ENCODE data around the gene NDUFS2. TPM values are rescaled to one million over a fixed set of nuclear protein-coding genes. Genes with fewer than 3 reads are reported as not detected.
A peak's percentile ranks its signal among the peaks of the same experiment; 100 is the strongest.

The NDUFS2 gene
- total and polyA plus RNA-seq, 9 of the 15 experiments (the other 6 are each of a cell fraction or from before 2014, with no cell fraction given), result 70.0 to 176 (median 141) TPM

DNA sequence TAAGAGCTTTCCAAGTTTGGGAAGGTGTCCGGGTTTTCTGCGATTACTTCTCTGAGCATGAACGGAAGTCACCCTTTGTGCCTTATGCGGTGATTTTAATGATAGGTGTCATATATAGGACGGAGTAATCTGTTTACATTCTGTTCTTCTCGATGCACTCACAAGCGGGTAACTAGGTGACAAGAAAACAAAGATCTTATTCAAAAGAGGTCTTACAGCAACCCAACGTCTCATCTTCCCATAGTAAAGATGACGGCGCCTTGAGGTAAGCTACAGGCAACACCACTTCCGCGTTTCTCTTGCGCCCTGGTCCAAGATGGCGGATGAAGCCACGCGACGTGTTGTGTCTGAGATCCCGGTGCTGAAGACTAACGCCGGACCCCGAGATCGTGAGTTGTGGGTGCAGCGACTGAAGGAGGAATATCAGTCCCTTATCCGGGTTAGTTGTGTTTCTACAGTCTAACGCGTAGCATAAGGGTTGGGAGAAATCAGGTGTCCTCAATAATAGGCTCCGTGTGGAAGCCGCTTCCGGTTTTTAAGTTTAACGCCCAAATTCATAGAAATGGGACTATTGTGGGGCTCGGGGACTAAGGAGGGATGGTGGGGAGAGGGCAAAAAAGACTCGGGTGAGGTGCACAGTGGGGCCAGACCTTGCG, 48.4 kb upstream of the NDUFS2 start, which contains the start of gene UFC1 (continued):
- TF ChIP-seq, protein P1, sequence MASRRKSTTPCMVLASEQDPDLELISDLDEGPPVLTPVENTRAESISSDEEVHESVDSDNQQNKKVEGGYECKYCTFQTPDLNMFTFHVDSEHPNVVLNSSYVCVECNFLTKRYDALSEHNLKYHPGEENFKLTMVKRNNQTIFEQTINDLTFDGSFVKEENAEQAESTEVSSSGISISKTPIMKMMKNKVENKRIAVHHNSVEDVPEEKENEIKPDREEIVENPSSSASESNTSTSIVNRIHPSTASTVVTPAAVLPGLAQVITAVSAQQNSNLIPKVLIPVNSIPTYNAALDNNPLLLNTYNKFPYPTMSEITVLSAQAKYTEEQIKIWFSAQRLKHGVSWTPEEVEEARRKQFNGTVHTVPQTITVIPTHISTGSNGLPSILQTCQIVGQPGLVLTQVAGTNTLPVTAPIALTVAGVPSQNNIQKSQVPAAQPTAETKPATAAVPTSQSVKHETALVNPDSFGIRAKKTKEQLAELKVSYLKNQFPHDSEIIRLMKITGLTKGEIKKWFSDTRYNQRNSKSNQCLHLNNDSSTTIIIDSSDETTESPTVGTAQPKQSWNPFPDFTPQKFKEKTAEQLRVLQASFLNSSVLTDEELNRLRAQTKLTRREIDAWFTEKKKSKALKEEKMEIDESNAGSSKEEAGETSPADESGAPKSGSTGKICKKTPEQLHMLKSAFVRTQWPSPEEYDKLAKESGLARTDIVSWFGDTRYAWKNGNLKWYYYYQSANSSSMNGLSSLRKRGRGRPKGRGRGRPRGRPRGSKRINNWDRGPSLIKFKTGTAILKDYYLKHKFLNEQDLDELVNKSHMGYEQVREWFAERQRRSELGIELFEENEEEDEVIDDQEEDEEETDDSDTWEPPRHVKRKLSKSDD (conservative IDR thresholded peaks at IDR 0.05; ENCODE audit: low read length), result peak; percentile 94; the same call in 1 of the 2 replicates
- TF ChIP-seq CBX3 (IDR thresholded peaks at IDR 0.05; ENCODE audit: borderline replicate concordance in 1 of 2, low read length in 2 of 2) (peak in 1 of 2 experiments; percentile 85; a peak in 1 of 3 replicates), RBBP5 (IDR thresholded peaks at IDR 0.05; ENCODE audit: borderline replicate concordance, insufficient read depth, low read length, poor library complexity, severe bottlenecking) (peak; percentile 88), KLF16 (IDR thresholded peaks at IDR 0.05) (no peak), RBFOX2 (IDR thresholded peaks at IDR 0.05; ENCODE audit: low read depth, low read length) (peak; percentile 79), ZNF644 (tag; IDR thresholded peaks at IDR 0.05; ENCODE audit: low read depth) (peak; percentile 91), HNRNPL (IDR thresholded peaks at IDR 0.05; ENCODE audit: low read depth, low read length) (no peak), SMARCA4 (IDR thresholded peaks at IDR 0.05) (0 out of 2 replicates have a peak, but pooled peaks have one; percentile 16), ZNF586 (CRISPR knock-in tag; conservative IDR thresholded peaks at IDR 0.05) (no peak), CEBPB (tag; IDR thresholded peaks at IDR 0.05) (no peak), RBM25 (IDR thresholded peaks at IDR 0.05; ENCODE audit: low read depth, low read length, severe bottlenecking) (no peak), ETV1 (tag; conservative IDR thresholded peaks at IDR 0.05; ENCODE audit: low read depth) (peak; percentile 61), PHF20 (IDR thresholded peaks at IDR 0.05; ENCODE audit: partially characterized antibody) (peak; percentile 94), ELF1 (tag; IDR thresholded peaks at IDR 0.05) (peak; percentile 99), SREBF1 (IDR thresholded peaks at IDR 0.05; ENCODE audit: borderline replicate concordance, low read depth, low read length) (peak; percentile 68; the same call in 1 of the 2 replicates), CTBP1 (IDR thresholded peaks at IDR 0.05; ENCODE audit: borderline replicate concordance) (peak; percentile 75)
- TF ChIP-seq, protein P2, sequence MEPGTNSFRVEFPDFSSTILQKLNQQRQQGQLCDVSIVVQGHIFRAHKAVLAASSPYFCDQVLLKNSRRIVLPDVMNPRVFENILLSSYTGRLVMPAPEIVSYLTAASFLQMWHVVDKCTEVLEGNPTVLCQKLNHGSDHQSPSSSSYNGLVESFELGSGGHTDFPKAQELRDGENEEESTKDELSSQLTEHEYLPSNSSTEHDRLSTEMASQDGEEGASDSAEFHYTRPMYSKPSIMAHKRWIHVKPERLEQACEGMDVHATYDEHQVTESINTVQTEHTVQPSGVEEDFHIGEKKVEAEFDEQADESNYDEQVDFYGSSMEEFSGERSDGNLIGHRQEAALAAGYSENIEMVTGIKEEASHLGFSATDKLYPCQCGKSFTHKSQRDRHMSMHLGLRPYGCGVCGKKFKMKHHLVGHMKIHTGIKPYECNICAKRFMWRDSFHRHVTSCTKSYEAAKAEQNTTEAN (CRISPR knock-in tag; IDR thresholded peaks at IDR 0.05), result 0 out of 2 replicates have a peak, but pooled peaks have one; percentile 29
- TF ChIP-seq, protein P3, sequence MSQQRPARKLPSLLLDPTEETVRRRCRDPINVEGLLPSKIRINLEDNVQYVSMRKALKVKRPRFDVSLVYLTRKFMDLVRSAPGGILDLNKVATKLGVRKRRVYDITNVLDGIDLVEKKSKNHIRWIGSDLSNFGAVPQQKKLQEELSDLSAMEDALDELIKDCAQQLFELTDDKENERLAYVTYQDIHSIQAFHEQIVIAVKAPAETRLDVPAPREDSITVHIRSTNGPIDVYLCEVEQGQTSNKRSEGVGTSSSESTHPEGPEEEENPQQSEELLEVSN (IDR thresholded peaks at IDR 0.05; ENCODE audit: borderline replicate concordance in 1 of 2, extremely low read depth in 1 of 2, insufficient read depth in 1 of 2, insufficient read length in 1 of 2, low read depth in 1 of 2, low read length in 1 of 2, poor library complexity in 1 of 2, severe bottlenecking in 1 of 2), result no peak
- TF ChIP-seq, protein P4, sequence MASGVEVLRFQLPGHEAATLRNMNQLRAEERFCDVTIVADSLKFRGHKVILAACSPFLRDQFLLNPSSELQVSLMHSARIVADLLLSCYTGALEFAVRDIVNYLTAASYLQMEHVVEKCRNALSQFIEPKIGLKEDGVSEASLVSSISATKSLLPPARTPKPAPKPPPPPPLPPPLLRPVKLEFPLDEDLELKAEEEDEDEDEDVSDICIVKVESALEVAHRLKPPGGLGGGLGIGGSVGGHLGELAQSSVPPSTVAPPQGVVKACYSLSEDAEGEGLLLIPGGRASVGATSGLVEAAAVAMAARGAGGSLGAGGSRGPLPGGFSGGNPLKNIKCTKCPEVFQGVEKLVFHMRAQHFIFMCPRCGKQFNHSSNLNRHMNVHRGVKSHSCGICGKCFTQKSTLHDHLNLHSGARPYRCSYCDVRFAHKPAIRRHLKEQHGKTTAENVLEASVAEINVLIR (CRISPR knock-in tag; IDR thresholded peaks at IDR 0.05), result no peak
- TF ChIP-seq, protein P5, sequence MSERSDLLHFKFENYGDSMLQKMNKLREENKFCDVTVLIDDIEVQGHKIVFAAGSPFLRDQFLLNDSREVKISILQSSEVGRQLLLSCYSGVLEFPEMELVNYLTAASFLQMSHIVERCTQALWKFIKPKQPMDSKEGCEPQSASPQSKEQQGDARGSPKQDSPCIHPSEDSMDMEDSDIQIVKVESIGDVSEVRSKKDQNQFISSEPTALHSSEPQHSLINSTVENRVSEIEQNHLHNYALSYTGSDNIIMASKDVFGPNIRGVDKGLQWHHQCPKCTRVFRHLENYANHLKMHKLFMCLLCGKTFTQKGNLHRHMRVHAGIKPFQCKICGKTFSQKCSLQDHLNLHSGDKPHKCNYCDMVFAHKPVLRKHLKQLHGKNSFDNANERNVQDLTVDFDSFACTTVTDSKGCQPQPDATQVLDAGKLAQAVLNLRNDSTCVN (CRISPR knock-in tag; IDR thresholded peaks at IDR 0.05), result no peak
